Gastroesophageal sphincter (tissue), 4 donors: ENCODE measurements around the gene ZNF12. TPM values are rescaled to one million over a fixed set of nuclear protein-coding genes. Genes with fewer than 3 reads are reported as not detected.

ENCODE experiments used
- ATAC-seq: fragments of 150-250 bp; one replicate; pipeline ENCODE4 v1.9.1; 2016; ENCODE audit warnings: mild to moderate bottlenecking, moderate library complexity
- H3K27ac ChIP-seq, 4 donors: fragments of 200-600 bp; sonication (generic) in 3 of 4; 1 replicate in 3 of 4; 2 replicates in 1 of 4; pipeline ENCODE4 v1.5.1; 2016 to 2019
- H3K27me3 ChIP-seq: fragments of 200-600 bp; sonication (generic); one replicate; pipeline ENCODE4 v1.5.1; 2019
- H3K36me3 ChIP-seq, 2 donors: fragments of 200-600 bp; sonication (generic); one replicate each; pipeline ENCODE4 v1.5.1; 2019; ENCODE audit warnings: control low read depth in 1 of 2
- H3K4me1 ChIP-seq, 3 donors: fragments of 200-600 bp; sonication (generic); 1 replicate in 2 of 3; 2 replicates in 1 of 3; pipeline ENCODE4 v1.5.1; 2016 to 2019; ENCODE audit warnings: control low read depth in 2 of 3
- H3K4me3 ChIP-seq, 2 donors: fragments of 200-600 bp; sonication (generic); one replicate each; pipeline ENCODE4 v1.5.1; 2019; ENCODE audit warnings: mild to moderate bottlenecking in 1 of 2, moderate library complexity in 1 of 2
- H3K9me3 ChIP-seq, 3 donors: fragments of 200-600 bp; sonication (generic); one replicate each; pipeline ENCODE4 v1.5.1; 2017 to 2019; ENCODE audit warnings: control low read depth in 2 of 3
- EP300 ChIP-seq: sonication (generic); formaldehyde crosslinking; IDR thresholded peaks from one replicate; pipeline ENCODE4 v1.6.1; 2017; ENCODE audit warnings: antibody characterized with exemption, mild to moderate bottlenecking
- POLR2A ChIP-seq, 2 donors: fragments of 450-650 bp; IDR thresholded peaks; one replicate each; pipeline ENCODE4 v1.6.1; 2017; ENCODE audit warnings: antibody characterized with exemption in 2 of 2, mild to moderate bottlenecking in 2 of 2, moderate library complexity in 1 of 2
- POLR2AphosphoS5 ChIP-seq: sonication (generic); formaldehyde crosslinking; IDR thresholded peaks from one replicate; pipeline ENCODE4 v1.6.1; 2017; ENCODE audit warnings: antibody characterized with exemption
- WGBS, 2 donors: methylation state at CpG; one replicate each; pipeline ENCODE4 v1.1.5; 2018; ENCODE audit warnings: low coverage in 1 of 2; 5-methylcytosine and 5-hydroxymethylcytosine counted together
- total RNA-seq, 4 donors: library from RNA; depleted of rRNA; stranded (reverse); fragments of >200 nt; gene quantifications; one replicate each; pipeline ENCODE4 v1.1.0, GENCODE V29; 2016
- TF ChIP-seq, protein P1 (sequence below), 4 experiments: fragments of 200-600 bp in 2 of 4; fragments of 450-650 bp in 2 of 4; sonication (generic) in 1 of 4; IDR thresholded peaks; one replicate each; pipeline ENCODE4 v1.5.1; 2017 to 2019; ENCODE audit warnings: antibody characterized with exemption in 4 of 4, mild to moderate bottlenecking in 2 of 4, moderate library complexity in 2 of 4

The ZNF12 gene
- total RNA-seq, 4 donors from 2014 or later = 22.4 to 33.9 (median 24.5) TPM

GRCh38 chr7:6642239-6642839 is 64.4 kb downstream of the ZNF12 start:
- no peaks in the 10 kb centered on the region for H3K27me3 ChIP-seq
- no peak overlapping the region for H3K27ac ChIP-seq
- no peak overlapping the region for H3K4me3 ChIP-seq
- H3K9me3 ChIP-seq = no peaks in the 10 kb centered on the region
- no peak for ATAC-seq
- H3K4me1 ChIP-seq = peaks cover 0 to 36% (median 12%) of the 10 kb centered on the region in 3 donors
- peaks cover 0 to 81% of the 10 kb centered on the region in 2 donors for H3K36me3 ChIP-seq
- 91 to 93% methylated on average over 6 to 10 of the region's 24 CpGs for WGBS, 2 donors
- TF ChIP-seq, protein P1, sequence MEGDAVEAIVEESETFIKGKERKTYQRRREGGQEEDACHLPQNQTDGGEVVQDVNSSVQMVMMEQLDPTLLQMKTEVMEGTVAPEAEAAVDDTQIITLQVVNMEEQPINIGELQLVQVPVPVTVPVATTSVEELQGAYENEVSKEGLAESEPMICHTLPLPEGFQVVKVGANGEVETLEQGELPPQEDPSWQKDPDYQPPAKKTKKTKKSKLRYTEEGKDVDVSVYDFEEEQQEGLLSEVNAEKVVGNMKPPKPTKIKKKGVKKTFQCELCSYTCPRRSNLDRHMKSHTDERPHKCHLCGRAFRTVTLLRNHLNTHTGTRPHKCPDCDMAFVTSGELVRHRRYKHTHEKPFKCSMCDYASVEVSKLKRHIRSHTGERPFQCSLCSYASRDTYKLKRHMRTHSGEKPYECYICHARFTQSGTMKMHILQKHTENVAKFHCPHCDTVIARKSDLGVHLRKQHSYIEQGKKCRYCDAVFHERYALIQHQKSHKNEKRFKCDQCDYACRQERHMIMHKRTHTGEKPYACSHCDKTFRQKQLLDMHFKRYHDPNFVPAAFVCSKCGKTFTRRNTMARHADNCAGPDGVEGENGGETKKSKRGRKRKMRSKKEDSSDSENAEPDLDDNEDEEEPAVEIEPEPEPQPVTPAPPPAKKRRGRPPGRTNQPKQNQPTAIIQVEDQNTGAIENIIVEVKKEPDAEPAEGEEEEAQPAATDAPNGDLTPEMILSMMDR (IDR thresholded peaks at IDR 0.05) = no peak
- TF ChIP-seq EP300 (no peak), POLR2A (IDR thresholded peaks at IDR 0.05) (no peak), POLR2AphosphoS5 (no peak)

DNA sequence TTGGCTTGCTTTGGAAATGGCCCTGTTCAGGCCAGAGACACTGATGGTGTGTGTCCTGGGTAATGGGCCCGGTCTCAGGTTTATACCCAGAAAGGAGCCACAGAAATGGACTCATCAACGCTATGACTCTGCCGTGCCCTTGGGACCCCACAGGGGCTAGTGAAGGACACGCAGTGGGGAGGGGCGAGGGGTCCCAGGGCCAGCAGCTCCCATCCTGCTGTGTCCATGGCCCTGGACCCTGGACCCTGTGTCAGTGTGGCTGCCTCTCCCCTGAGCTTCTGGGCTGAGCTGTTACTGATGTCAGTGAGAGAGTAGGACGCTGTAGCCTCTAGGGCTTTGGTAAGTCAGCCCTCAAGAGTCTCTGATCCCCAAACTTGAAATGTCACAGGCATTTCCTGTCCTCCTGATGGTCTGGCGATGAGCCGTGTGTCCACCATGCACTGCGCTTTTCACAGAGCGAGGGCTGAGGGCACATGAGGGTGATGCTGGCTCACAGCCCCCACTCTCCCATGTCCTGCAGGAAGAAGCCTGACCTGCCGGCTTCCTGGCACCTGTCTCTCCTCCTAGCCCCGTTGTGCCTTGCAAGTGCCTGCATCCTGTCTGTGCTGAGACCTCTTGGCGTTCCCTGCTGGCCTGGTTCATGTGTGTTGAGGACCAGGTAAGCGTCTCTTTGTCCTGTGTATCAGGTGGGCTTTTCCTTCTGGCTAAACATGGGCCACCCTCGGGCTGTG is 65.3 kb downstream of the ZNF12 start:
- Histone ChIP-seq H3K27me3 (no peaks in the 10 kb centered on the region), H3K9me3 (no peaks in the 10 kb centered on the region), H3K4me1 (peaks cover 0 to 40% (median 13%) of the 10 kb centered on the region in 3 donors), H3K27ac (no peak overlapping the region), H3K36me3 (peaks cover 0 to 72% of the 10 kb centered on the region in 2 donors), H3K4me3 (no peak overlapping the region)
- TF ChIP-seq, protein P1 (IDR thresholded peaks at IDR 0.05) = no peak
- TF ChIP-seq POLR2A (IDR thresholded peaks at IDR 0.05) (no peak), EP300 (no peak), POLR2AphosphoS5 (no peak)
- ATAC-seq = no peak
- 86% methylated on average over 5 of the region's 15 CpGs; no CpG with 5 or more reads in 1 of the 2 donors for WGBS, 2 donors

DNA sequence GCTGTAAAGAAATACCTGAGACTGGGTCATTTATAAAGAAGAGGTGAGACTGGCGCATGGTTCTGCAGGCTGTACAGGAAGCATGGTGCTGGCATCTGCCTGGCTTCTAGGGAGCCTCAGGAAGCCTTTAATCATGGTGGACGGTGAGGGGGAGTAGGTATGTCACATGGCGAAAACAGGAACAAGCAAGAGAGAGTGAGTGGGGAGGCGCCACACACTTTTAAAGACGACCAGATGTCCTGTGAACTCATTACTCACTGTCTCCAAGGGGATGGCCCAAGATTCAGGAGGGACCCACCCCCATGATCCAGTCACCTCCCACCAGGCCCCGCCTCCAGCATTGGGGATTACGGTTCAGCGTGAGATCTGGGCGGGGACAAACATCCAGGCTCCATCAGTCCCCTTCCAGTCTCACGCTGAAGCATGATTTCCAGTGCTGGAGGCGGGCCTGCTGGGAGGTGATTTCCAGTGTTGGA is 66.5 kb downstream of the ZNF12 start:
- peak; percentile 29 for ATAC-seq
- Histone ChIP-seq H3K4me1 (peaks cover 0 to 45% (median 17%) of the 10 kb centered on the region in 3 donors), H3K27me3 (no peaks in the 10 kb centered on the region), H3K36me3 (peaks cover 0 to 60% of the 10 kb centered on the region in 2 donors), H3K4me3 (no peak overlapping the region), H3K9me3 (no peaks in the 10 kb centered on the region), H3K27ac (no peak overlapping the region)
- WGBS, 2 donors = 65 to 69% methylated on average over 3 to 5 of the region's 11 CpGs
- no peak for TF ChIP-seq POLR2AphosphoS5
- no peak for TF ChIP-seq POLR2A (IDR thresholded peaks at IDR 0.05)
- TF ChIP-seq EP300 = no peak
- TF ChIP-seq, protein P1 (IDR thresholded peaks at IDR 0.05) = no peak

DNA sequence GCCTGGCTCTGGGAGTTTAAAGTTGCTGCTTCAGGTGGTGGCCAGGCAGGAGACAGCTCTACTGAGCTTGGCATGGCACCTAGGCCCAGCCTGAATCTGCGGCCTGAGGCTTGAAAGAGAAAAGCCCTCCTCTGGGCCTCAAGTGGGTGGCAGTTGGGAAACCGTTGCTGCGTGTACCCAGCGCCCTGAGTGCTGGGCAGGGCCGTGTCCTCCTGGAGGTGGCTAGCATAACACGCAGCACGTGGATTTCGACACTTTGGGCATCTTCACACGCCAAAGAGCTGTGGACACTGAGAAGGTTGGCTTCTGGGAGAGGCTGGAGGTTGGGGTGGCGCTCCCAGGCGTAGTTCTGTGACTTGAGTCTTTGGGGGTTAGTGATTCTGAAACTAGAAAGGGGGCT is 67.1 kb downstream of the ZNF12 start:
- H3K27ac ChIP-seq = no peak overlapping the region
- no peaks in the 10 kb centered on the region for H3K27me3 ChIP-seq
- WGBS, 2 donors = 100% methylated on average over 3 of the region's 11 CpGs; no CpG with 5 or more reads in 1 of the 2 donors
- peaks cover 0 to 53% of the 10 kb centered on the region in 2 donors for H3K36me3 ChIP-seq
- H3K9me3 ChIP-seq = no peaks in the 10 kb centered on the region
- no peak for ATAC-seq
- no peak for TF ChIP-seq POLR2AphosphoS5
- no peak for TF ChIP-seq EP300
- TF ChIP-seq, protein P1 (IDR thresholded peaks at IDR 0.05) = no peak
- TF ChIP-seq POLR2A (IDR thresholded peaks at IDR 0.05) = no peak
- H3K4me3 ChIP-seq = no peak overlapping the region
- H3K4me1 ChIP-seq = peaks cover 0 to 45% (median 17%) of the 10 kb centered on the region in 3 donors
